Left lung (tissue), 10 donors: ENCODE measurements around the gene FAM83C. TPM values are rescaled to one million over a fixed set of nuclear protein-coding genes. Genes with fewer than 3 reads are reported as not detected.
A peak's percentile ranks its signal among the peaks of the same experiment; 100 is the strongest.
"Not testable (repeated sequence)": the region's sequence is repeated elsewhere in the genome, so short reads cannot be mapped to it uniquely, and the experiment has no call there.

Experiments used
- ATAC-seq: fragments of 200-7000 bp; cut with Tn5 transposase; one replicate; pipeline ENCODE4 v1.9.1; 2020; ENCODE audit warnings: moderate library complexity
- DNase-seq, 4 donors: peaks; one replicate each; pipeline ENCODE4 v3.0.0-alpha.2; 2013 to 2020
- H3K27ac ChIP-seq, 2 donors: fragments of 200-600 bp; sonication (generic) in 1 of 2; one replicate each; pipeline versions ENCODE4 v1.5.0 to v1.8.0; 2020 to 2021
- H3K27me3 ChIP-seq, 2 donors: fragments of 200-600 bp; sonication (generic) in 1 of 2; one replicate each; pipeline versions ENCODE4 v1.5.0 to v1.8.0; 2020 to 2021
- H3K36me3 ChIP-seq, 2 donors: fragments of 200-600 bp; sonication (generic) in 1 of 2; one replicate each; pipeline versions ENCODE4 v1.5.0 to v1.8.0; 2020 to 2021
- H3K4me1 ChIP-seq, 2 donors: fragments of 200-600 bp; one replicate each; pipeline ENCODE4 v1.8.0; 2021
- H3K4me3 ChIP-seq, 2 donors: fragments of 200-600 bp; sonication (generic) in 1 of 2; one replicate each; pipeline versions ENCODE4 v1.5.0 to v1.8.0; 2020 to 2021; ENCODE audit warnings: mild to moderate bottlenecking in 1 of 2
- H3K9me3 ChIP-seq, 2 donors: fragments of 200-600 bp; sonication (generic) in 1 of 2; one replicate each; pipeline versions ENCODE4 v1.5.0 to v1.8.0; 2020 to 2021
- CTCF ChIP-seq, 2 donors: fragments of 200-600 bp; sonication (generic) in 1 of 2; IDR thresholded peaks; one replicate each; pipeline versions ENCODE4 v1.5.0 to v1.8.0; 2021; ENCODE audit warnings: antibody characterized with exemption in 2 of 2
- intact Hi-C, 2 donors: fragments of 100-400 bp; cut with DNase I; formaldehyde crosslinking; loops; one replicate each; pipeline versions ENCODE4 v1.11.2 to v1.14.2; 2022
- polyA plus RNA-seq, 6 donors: library from polyadenylated mRNA; unstranded; fragments of 120-200 nt; gene quantifications; one replicate each; pipeline ENCODE4 v1.2.1, GENCODE V29; 2013; ENCODE audit not compliant: insufficient read length in 6 of 6
- total RNA-seq, 2 donors: library from RNA; stranded (reverse); fragmentation: NEBNext Ultra II Directional; extraction: Animal tissue kit (Norgen Biotek cat#: 25700); gene quantifications; one replicate each; pipeline ENCODE4 v1.2.1, GENCODE V29; 2021
- donor health status: DM: no; HTN: yes; CAD: no.
- donor health status: DM: no; HTN: no; CAD: no.

The FAM83C gene
- total and polyA plus RNA-seq, 8 donors = not detected

- no peak overlapping the region for H3K27ac ChIP-seq
- H3K4me3 ChIP-seq = no peak overlapping the region
- no peak for TF ChIP-seq CTCF (IDR thresholded peaks at IDR 0.05)
- H3K36me3 ChIP-seq = peaks cover 0 to 43% of the 10 kb centered on the region in 2 donors
- DNase-seq (no peak), ATAC-seq (peak; percentile 33)
- intact Hi-C loops = no loop called here
- H3K27me3 ChIP-seq = no peaks in the 10 kb centered on the region
- H3K9me3 ChIP-seq = no peaks in the 10 kb centered on the region
- H3K4me1 ChIP-seq = peaks cover 0 to 8% of the 10 kb centered on the region in 2 donors
Measured at GRCh38 chr20:35264755-35265154, 27.5 kb downstream of the FAM83C start.

GRCh38 chr20:35263532-35264341 lies 28.5 kb downstream of the FAM83C start:
- intact Hi-C loops = no loop called here
- peaks cover 0 to 37% of the 10 kb centered on the region in 2 donors for H3K36me3 ChIP-seq
- peaks cover 0 to 8% of the 10 kb centered on the region in 2 donors for H3K4me1 ChIP-seq
- no peaks in the 10 kb centered on the region for H3K27me3 ChIP-seq
- peak overlapping the region in 1 of 2 donors; percentile 22 for H3K4me3 ChIP-seq
- peak; percentile 85 for ATAC-seq
- TF ChIP-seq CTCF (IDR thresholded peaks at IDR 0.05) = no peak
- H3K9me3 ChIP-seq = no peaks in the 10 kb centered on the region
- H3K27ac ChIP-seq = peak overlapping the region; percentile 71 to 76
- DNase-seq = peak in 2 of 4 donors; percentile 68 to 84

- H3K4me3 ChIP-seq, H3K9me3 ChIP-seq, H3K4me1 ChIP-seq, H3K27me3 ChIP-seq, intact Hi-C loops: not testable (repeated sequence)
- ATAC-seq (peak; percentile 85), DNase-seq (peak in 2 of 4 donors; percentile 57 to 63)
- peaks cover 0 to 30% of the 10 kb centered on the region in 2 donors for H3K36me3 ChIP-seq
- H3K27ac ChIP-seq = peak overlapping the region; percentile 71 to 76
Measured at GRCh38 chr20:35262731-35263531, 29.3 kb downstream of the FAM83C start.

GRCh38 chr20:35262321-35262720 lies 29.9 kb downstream of the FAM83C start:
- peak overlapping the region in 1 of 2 donors; percentile 41 for H3K27ac ChIP-seq

GRCh38 chr20:35260426-35260825 lies 31.8 kb downstream of the FAM83C start:
- intact Hi-C loops = no loop called here
- peaks cover 0 to 8% of the 10 kb centered on the region in 2 donors for H3K36me3 ChIP-seq
- peaks cover 0 to 8% of the 10 kb centered on the region in 2 donors for H3K4me1 ChIP-seq
- DNase-seq (no peak), ATAC-seq (no peak)
- H3K27me3 ChIP-seq = no peaks in the 10 kb centered on the region
- H3K9me3 ChIP-seq = no peaks in the 10 kb centered on the region
- no peak for TF ChIP-seq CTCF (IDR thresholded peaks at IDR 0.05)
- H3K4me3 ChIP-seq = no peak overlapping the region
- no peak overlapping the region for H3K27ac ChIP-seq

More at GRCh38 chr20:35262321-35262720, 29.9 kb downstream of the FAM83C start:
- ATAC-seq, DNase-seq, H3K9me3 ChIP-seq, intact Hi-C loops, H3K27me3 ChIP-seq, H3K4me1 ChIP-seq, H3K4me3 ChIP-seq: not testable (repeated sequence)
- H3K36me3 ChIP-seq = peaks cover 0 to 24% of the 10 kb centered on the region in 2 donors
